ENCODE data around the gene MYO3B.

The MYO3B gene

DNA sequence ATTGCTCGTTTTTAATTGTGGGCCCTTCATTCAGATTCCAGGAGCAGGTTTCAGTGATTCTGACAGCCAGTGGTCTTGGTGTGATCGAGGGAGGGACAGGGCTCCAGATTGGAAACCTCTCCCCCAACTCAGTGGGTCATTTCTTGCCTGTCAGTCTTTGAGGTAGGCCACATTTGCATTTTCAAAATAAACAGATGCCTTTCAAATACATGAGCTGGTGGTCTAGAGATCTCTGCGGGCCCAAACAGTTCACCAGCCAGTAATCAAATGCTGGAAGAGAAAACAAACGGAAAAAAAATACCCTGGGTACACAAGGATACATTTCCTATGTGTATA, 326.8 kb downstream of the MYO3B start:
- ChIA-PET CTCF (no interaction called here), POLR2A (no interaction called here)
- TF ChIP-seq CTCF (IDR thresholded peaks at IDR 0.05; ENCODE audit: insufficient read depth, low read length, missing control alignments), result no peak
- H3K4me3 ChIP-seq (ENCODE audit: low read depth, low read length), result no peak overlapping the region
- no peak for DNase-seq (ENCODE audit: low read depth, low spot score)

DNA sequence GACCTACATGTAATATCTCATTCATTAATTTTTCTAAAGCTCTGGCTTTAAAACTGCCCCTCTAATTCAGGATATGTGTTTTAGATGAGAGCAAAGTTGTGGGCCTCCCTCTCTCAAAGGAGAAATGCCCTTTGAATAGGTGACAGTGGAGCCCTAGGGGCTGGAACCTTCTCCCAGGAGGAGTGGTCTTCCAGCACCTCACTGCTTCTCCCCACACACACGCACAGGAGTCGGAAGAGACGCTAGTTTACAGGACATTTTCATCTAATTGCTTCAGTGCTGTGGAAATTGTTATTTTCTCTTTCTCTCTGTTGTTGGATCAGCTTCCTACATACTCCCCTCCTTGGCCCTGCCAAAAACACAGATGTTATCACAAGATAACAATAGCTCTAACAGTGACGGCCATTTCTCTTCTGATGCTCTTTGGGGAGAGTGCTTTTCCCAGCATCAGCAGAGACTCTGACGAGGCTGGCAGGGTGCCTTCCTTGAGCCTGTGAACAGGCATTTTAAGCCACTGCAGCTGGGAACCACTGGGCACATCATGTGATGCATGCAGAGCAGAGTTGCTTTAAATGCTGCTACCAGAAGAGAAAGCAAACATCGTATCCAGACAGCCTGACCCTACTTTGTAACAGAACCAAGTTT, 327.8 kb downstream of the MYO3B start:
- TF ChIP-seq CTCF (IDR thresholded peaks at IDR 0.05; ENCODE audit: insufficient read depth, low read length, missing control alignments), result no peak
- POLR2A ChIA-PET, result no interaction called here

DNA sequence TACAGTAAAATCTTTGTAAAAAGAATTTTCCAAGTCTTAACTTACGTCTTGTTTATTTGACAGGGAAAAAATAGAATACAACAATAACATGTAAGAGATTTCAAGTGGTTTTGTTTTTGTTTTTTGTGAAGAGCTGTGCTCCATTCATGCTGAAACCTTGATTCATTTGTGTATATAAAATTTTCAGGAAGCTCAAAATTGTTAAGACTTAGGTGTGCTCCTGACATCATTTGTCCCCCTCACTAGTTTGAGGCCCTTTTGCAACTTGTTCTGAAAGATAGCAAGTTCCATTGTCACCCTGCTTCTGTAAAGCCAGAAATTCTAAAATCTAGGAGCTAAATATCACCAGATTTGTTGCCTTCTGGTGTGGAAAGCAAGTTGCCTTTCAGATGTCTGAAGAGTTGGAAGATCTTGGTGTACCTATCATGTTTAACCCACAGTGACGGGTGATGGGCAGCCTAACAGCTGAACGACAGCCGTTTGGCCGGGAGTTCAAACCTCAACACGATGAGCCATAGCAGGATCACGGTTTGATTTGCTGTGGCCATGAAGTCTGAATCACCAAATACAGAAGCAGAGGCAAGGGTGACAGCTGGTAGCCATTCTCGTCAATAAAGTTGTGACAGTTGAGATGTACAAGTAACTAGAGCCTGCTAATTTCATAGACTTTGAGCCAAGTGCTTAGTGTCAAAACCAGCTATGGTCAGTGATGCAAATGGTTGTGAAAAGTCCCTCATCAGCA, 331.7 kb downstream of the MYO3B start:
- CTCF ChIA-PET, result no interaction called here
- H3K4me3 ChIP-seq (ENCODE audit: low read depth, low read length), result no peak overlapping the region
- POLR2A ChIA-PET, result no interaction called here
- TF ChIP-seq CTCF (IDR thresholded peaks at IDR 0.05; ENCODE audit: insufficient read depth, low read length, missing control alignments), result no peak
- no peak for DNase-seq (ENCODE audit: low read depth, low spot score)

More for the DNA sequence above, 327.8 kb downstream of the MYO3B start:
- CTCF ChIA-PET, result no interaction called here
- no peak overlapping the region for H3K4me3 ChIP-seq (ENCODE audit: low read depth, low read length)
- no peak for DNase-seq (ENCODE audit: low read depth, low spot score)

- ChIA-PET POLR2A (no interaction called here), CTCF (no interaction called here)
- H3K4me3 ChIP-seq (ENCODE audit: low read depth, low read length), result no peak overlapping the region
- no peak for TF ChIP-seq CTCF (IDR thresholded peaks at IDR 0.05; ENCODE audit: insufficient read depth, low read length, missing control alignments)
- no peak for DNase-seq (ENCODE audit: low read depth, low spot score)
Measured at GRCh38 chr2:170512266-170512665, 334.3 kb downstream of the MYO3B start.

DNA sequence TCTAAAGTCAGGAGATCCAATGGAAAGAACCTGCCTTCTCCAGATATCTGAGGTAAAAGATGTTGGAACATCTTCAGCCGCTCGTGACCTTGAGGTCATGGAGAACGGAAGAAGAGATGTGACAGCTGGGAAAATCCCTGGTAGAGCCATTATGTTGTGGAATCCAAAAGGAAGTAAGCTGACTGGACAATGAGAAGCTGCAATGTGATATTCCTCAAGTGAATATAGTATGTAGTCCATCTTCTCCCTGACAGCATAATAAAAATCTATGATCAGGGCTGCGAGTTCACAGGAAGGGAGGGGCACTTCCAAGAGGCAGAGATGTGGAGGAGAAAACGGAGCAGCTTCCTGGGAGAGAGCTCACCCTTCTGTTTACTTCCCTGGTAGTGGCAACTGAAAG, 336.2 kb downstream of the MYO3B start:
- ChIA-PET POLR2A (no interaction called here), CTCF (no interaction called here)
- no peak for DNase-seq (ENCODE audit: low read depth, low spot score)
- H3K4me3 ChIP-seq (ENCODE audit: low read depth, low read length), result no peak overlapping the region
- TF ChIP-seq CTCF (IDR thresholded peaks at IDR 0.05; ENCODE audit: insufficient read depth, low read length, missing control alignments), result no peak

DNA sequence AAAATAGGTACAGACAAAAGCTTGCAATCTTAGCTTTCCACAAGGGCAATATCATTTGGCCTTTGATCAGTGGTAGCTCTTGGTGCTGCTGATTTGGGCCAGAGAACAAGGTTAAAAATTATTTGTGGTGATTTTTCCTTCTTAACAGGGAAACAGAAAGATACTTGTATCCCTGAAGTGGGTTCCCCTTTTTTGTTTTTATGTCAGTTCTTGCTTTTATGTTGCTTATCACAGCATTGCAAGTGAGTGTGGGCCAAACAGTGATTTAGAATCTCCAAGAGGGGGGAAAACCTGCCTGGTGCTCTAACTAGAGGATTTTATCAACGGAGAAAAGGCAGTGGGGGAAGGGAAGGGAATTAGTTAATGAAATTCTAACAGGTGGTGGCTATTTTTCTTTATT, 339.6 kb downstream of the MYO3B start:
- no peak overlapping the region for H3K4me3 ChIP-seq (ENCODE audit: low read depth, low read length)
- CTCF ChIA-PET, result no interaction called here
- TF ChIP-seq CTCF (IDR thresholded peaks at IDR 0.05; ENCODE audit: insufficient read depth, low read length, missing control alignments), result no peak
- no peak for DNase-seq (ENCODE audit: low read depth, low spot score)
- POLR2A ChIA-PET, result no interaction called here

Data from AG04449 (cell line).